ENCODE data around the gene ZNF436. TPM values are rescaled to one million over a fixed set of nuclear protein-coding genes. Genes with fewer than 3 reads are reported as not detected.
A peak's percentile ranks its signal among the peaks of the same experiment; 100 is the strongest.

ZNF436 gene
- total and polyA plus RNA-seq, 2 donors (not counting 3 experiments of a cell fraction or from before 2014, with no cell fraction given) = 6.5 to 14.0 TPM

DNA sequence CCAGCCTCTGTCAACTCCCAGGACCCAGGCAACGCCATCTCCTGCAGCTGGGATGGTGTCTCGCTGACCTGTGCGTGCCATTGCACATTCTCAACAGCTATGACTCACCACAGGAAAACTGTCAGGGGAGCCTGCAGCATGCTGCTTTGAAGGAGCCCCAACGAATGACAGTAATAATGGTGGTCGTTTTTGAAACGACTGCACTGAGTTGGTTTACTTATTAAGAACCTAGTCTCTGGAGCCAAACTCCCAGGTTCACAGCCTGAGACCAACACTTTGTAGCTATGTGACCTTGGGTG, 33.4 kb upstream of the ZNF436 start:
- peak; percentile 49 for TF ChIP-seq MAX (IDR thresholded peaks at IDR 0.05; ENCODE audit: insufficient read depth, insufficient read length)
- TF ChIP-seq JUN (IDR thresholded peaks at IDR 0.05; ENCODE audit: borderline replicate concordance, insufficient read depth, insufficient read length, low read depth) = peak; percentile 88
- TF ChIP-seq, protein P1, sequence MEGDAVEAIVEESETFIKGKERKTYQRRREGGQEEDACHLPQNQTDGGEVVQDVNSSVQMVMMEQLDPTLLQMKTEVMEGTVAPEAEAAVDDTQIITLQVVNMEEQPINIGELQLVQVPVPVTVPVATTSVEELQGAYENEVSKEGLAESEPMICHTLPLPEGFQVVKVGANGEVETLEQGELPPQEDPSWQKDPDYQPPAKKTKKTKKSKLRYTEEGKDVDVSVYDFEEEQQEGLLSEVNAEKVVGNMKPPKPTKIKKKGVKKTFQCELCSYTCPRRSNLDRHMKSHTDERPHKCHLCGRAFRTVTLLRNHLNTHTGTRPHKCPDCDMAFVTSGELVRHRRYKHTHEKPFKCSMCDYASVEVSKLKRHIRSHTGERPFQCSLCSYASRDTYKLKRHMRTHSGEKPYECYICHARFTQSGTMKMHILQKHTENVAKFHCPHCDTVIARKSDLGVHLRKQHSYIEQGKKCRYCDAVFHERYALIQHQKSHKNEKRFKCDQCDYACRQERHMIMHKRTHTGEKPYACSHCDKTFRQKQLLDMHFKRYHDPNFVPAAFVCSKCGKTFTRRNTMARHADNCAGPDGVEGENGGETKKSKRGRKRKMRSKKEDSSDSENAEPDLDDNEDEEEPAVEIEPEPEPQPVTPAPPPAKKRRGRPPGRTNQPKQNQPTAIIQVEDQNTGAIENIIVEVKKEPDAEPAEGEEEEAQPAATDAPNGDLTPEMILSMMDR (IDR thresholded peaks at IDR 0.05; ENCODE audit: extremely low read depth in 1 of 2, insufficient read depth in 1 of 2, low read depth in 1 of 2, low read length in 2 of 2) = no peak
- TF ChIP-seq POLR2AphosphoS5 (IDR thresholded peaks at IDR 0.05; ENCODE audit: insufficient read depth, low read depth, low read length) = peak; percentile 39
- TF ChIP-seq MYC (IDR thresholded peaks at IDR 0.05; ENCODE audit: low read depth, low read length) = no peak
- TF ChIP-seq POLR2A (IDR thresholded peaks at IDR 0.05; ENCODE audit: low read depth, low read length) = no peak
- peak; percentile 94 for TF ChIP-seq FOS (IDR thresholded peaks at IDR 0.05; ENCODE audit: borderline replicate concordance, insufficient read depth, low read length)
- no peak for TF ChIP-seq EZH2 (IDR thresholded peaks at IDR 0.05; ENCODE audit: borderline replicate concordance, low read depth, low read length, severe bottlenecking)
- no peak for TF ChIP-seq GATA2 (IDR thresholded peaks at IDR 0.05; ENCODE audit: insufficient read depth, insufficient read length, low read depth, low read length)
- no peaks in the 10 kb centered on the region for H3K9me3 ChIP-seq (replicated peaks; ENCODE audit: control insufficient read depth, insufficient read depth, low read length)
- no peaks in the 10 kb centered on the region for H3K9me1 ChIP-seq (replicated peaks; ENCODE audit: control insufficient read depth, extremely low read depth, insufficient read depth, low read length)
- H3K4me1 ChIP-seq (ENCODE audit: control insufficient read depth, extremely low read depth, insufficient read depth, low read length) = peaks cover 30% of the 10 kb centered on the region
- peak overlapping the region; percentile 28 for H3K4me2 ChIP-seq (ENCODE audit: insufficient read depth, low read length)
- H3K9ac ChIP-seq (replicated peaks; ENCODE audit: extremely low read depth, insufficient read depth, low read length) = no peak overlapping the region
- no peaks in the 10 kb centered on the region for H4K20me1 ChIP-seq (replicated peaks; ENCODE audit: control insufficient read depth, extremely low read depth, insufficient read depth, low read length)
- no peaks in the 10 kb centered on the region for H3K27me3 ChIP-seq (ENCODE audit: control insufficient read depth in 2 of 2, insufficient read depth in 2 of 2, low read length in 2 of 2)
- BruUV-seq (replicated peaks) = no TSS peak
- intact Hi-C loops (cut with micrococcal nuclease) = loop anchor here (1.0 kb wide), 2 partner anchors 34 to 112 kb away; partner anchors contain the start of gene ZNF436
- FAIRE-seq (peak; percentile 93), DNase-seq (ENCODE audit: low read depth, low spot score) (peak; percentile 80)
- POLR2A ChIA-PET = interaction anchor here (0.6 to 0.8 kb wide), 3 partner anchors 8 to 82 kb away, joined by 4 to 10 read pairs (median 5); partner anchors contain the start of gene HNRNPR
- H3K27ac ChIP-seq (ENCODE audit: insufficient read depth, low read depth, low read length) = peak overlapping the region; percentile 39
- H3K4me3 ChIP-seq (replicated peaks in 1 of 3; ENCODE audit: insufficient read depth in 1 of 3, low read depth in 1 of 3, low read length in 3 of 3) = no peak overlapping the region
- dilution Hi-C loops (cut with MboI; ENCODE audit: extremely low pct_ligation_motif_present, low sequenced_read_pairs) = no loop called here
- no peaks in the 10 kb centered on the region for H3K79me2 ChIP-seq (ENCODE audit: control insufficient read depth, insufficient read depth, low read length)
- CTCF ChIA-PET = interaction anchor here (1.1 to 4.0 kb wide), 19 partner anchors 9 to 426 kb away, joined by 3 to 33 read pairs (median 7); partner anchors contain the start of genes ASAP3, HNRNPR and ZNF436
- H2AFZ ChIP-seq (ENCODE audit: low read depth, low read length) = no peak overlapping the region
- no peaks in the 10 kb centered on the region for H3K36me3 ChIP-seq (ENCODE audit: control insufficient read depth in 2 of 2, extremely low read depth in 1 of 2, insufficient read depth in 2 of 2, low read length in 2 of 2)
